H1 (cell line): ENCODE measurements around the gene MPZL3. TPM values are rescaled to one million over a fixed set of nuclear protein-coding genes. Genes with fewer than 3 reads are reported as not detected.

ENCODE experiments used
- BRCA1 ChIP-seq: IDR thresholded peaks from 2 replicates; pipeline ENCODE4 v1.6.1; 2012; ENCODE audit warnings: low read depth, low read length, improper control_type of control experiment
- RFX5 ChIP-seq: IDR thresholded peaks from 2 replicates; pipeline ENCODE4 v1.6.1; 2011; ENCODE audit warnings: low read depth, low read length, improper control_type of control experiment, borderline replicate concordance
- polyA plus RNA-seq, 7 experiments: library from polyadenylated mRNA; depleted of rRNA in 3 of 7; stranded (reverse) in 5 of 7; unstranded in 2 of 7; fragments of >200 nt in 5 of 7; fragments of 200-250 nt in 2 of 7; gene quantifications; 1 replicate in 5 of 7; 2 replicates in 1 of 7; 4 replicates in 1 of 7; pipeline versions ENCODE4 v1.2.1 to v1.2.3, GENCODE V29; 2011 to 2013; ENCODE audit warnings: missing spikeins in 2 of 7, mixed read lengths in 2 of 7
- total RNA-seq: library from RNA; stranded (reverse); fragmentation: NEBNext Ultra II Directional; extraction: Animal tissue kit (Norgen Biotek cat#: 25700); gene quantifications from 2 replicates; pipeline ENCODE4 v1.2.1, GENCODE V29; 2021

The MPZL3 gene
- total and polyA plus RNA-seq, 2 of the 8 experiments (the other 6 are each of a cell fraction or from before 2014, with no cell fraction given), result 1.1 to 3.9 TPM

- TF ChIP-seq BRCA1 (no peak), RFX5 (no peak)
These were observed 34.4 kb upstream of the MPZL3 start (continued) for GRCh38 chr11:118286545-118286944.
